Stimulated activated CD8-positive, alpha-beta memory T cell treated with anti-CD3 and anti-CD28 coated beads, Interleukin-2, amount 100 ng/mL, for 48 hours (primary cell): ENCODE results near the gene SOCS3.
A peak's percentile ranks its signal among the peaks of the same experiment; 100 is the strongest.
"Not testable (repeated sequence)": the region's sequence is repeated elsewhere in the genome, so short reads cannot be mapped to it uniquely, and the experiment has no call there.

ENCODE experiments used
- DNase-seq, 2 donors: peaks; one replicate each; pipeline ENCODE4 v3.0.0-alpha.2; 2020; ENCODE audit warnings: low read depth in 2 of 2

Gene SOCS3

DNA sequence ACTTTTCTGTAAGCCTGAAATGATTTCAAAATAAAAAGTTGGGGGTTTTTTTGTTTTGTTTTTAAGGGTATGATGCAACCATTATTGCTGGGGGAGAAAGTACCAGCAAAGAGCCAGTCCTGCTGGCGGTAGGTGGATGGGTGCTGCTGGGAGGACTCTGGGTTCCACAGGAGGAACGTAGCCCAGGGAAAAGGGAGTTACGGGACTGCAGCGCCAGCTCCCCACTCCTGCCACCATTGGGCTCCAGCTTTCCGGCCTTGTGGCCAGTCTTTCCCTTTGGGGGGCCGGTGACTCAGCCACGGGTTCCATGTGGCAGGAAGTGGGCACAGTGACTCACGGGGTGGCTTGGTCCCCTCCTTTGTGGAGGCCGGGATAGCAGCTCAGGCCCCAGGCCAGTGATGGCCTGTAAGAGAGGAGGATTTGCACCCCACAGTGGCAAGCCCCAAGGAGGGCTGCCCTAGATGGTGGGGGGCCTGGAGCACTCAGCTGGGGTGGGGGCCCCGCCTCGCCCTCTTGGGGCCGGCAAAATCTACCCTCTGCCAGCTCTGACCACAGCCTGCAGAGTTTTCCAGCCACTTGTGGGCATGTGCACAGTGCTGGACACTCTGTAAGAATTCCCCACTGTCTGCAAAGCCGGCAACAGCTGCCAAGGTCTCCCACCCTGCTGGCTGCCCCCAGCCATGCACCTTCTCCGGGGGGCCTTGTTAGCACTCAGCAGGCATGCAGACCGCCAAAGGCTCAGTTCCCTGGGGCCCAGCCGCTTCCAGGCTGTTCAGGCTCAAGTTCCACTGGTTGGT is 30.4 kb downstream of the SOCS3 start:
- no peak for DNase-seq

DNA sequence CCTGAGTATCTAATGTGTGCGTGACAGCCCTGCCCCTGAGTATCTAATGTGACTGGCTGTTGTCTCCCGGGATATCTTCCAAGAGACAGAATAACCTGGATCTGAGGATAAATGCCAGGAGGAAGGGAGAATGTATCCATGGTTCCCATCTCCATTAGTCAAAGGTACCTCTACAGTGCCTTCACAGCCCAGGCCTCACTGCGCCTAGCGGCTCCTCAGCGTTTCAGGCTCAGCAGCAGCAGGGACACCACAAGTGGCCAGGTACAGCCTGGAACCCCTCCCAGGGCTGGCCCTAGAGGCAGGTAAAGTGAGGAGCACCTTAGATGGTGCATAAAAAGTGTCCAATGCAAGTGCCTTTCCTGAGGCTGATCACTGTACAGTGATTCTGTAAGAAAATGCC is 32.0 kb downstream of the SOCS3 start:
- DNase-seq: no peak

DNA sequence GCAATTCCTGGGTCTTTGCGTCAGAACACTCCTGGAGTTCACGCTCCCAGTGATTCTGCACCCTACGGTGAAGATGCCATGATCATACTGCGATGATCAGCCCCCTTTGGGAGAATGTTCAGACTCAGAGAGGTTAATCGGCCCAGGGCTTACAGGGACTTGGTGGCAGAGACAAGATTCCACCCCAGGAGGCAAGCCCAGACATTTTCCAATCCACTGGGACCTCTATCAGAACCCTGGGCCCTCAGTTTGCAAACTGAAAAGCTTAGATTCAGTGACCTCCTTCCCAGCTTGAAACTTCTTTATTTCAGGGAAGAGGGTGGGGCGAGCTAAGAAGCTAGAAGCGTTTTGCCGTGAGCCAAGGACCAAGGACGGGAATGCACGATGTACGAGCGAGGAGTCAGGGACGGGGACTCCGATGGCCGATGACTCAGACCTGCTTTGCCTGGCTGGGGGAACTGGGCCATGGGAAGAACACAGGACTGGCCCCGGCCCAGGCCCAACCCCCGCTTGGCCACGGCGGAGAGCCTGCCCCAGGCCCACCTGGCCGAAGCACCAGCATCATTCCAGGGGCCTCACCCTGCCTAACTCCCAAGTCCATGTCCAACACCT is 34.7 kb downstream of the SOCS3 start:
- no peak for DNase-seq

DNA sequence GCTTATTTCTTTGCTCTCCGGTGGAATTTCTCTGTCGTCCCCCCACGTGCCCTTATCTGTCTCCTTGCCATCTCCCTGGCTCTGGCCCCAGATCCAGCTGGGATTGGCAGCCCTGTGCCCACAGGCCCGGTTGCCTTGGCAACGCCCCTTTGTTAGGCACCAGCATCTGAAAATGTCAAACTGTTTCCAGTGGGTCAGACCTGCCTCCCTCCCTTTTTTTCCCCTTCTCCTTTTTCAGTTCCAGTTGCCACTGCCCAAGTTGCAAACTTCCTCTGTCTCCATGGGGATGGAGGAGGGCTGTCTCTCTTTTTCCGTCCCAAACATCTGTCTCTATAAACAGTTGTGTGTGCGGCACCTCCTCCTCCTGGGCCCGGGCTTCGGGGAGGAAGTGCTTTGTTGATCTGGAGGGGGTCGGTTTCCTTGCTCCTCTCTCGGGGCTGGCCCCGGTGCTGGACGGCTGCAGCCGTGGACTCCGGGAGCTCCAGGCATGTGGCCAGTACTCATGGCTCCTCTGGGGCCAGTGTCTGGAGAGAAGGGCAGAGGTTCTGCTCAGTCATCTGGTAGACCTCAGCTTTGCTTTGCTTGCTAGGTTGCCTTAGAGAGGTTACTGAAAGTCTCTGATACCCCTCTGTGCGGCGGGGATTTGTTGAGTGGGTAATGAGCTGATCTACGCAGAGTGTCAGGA is 35.3 kb downstream of the SOCS3 start:
- no peak for DNase-seq

DNA sequence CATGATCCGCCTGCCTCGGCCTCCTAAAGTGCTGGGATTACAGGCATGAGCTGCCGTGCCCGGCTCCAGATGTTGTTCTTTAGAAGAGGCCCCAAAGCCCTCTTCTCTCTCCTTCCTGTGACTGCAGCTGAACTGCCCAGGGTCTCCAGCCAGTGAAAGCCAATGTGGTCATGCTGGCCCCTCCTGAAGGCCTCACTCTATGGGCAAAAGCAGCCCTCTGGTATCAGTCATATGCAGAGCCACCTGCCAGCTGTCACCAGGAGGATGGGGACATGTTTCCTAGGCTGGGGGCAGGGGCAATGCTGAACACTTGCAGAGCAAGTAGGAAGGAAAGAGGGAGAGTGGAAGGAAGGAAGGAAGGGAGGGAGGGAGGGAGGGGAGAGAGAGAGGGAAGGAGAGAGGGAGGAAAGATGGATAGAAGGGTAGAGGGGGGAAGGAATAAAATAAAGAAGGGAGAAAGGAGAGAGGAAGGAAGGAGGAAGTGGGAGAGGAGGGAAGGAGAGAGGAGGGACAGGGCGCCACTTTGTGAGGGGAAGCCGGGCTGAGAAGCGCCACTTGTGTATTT is 36.0 kb downstream of the SOCS3 start:
- DNase-seq: no peak

DNA sequence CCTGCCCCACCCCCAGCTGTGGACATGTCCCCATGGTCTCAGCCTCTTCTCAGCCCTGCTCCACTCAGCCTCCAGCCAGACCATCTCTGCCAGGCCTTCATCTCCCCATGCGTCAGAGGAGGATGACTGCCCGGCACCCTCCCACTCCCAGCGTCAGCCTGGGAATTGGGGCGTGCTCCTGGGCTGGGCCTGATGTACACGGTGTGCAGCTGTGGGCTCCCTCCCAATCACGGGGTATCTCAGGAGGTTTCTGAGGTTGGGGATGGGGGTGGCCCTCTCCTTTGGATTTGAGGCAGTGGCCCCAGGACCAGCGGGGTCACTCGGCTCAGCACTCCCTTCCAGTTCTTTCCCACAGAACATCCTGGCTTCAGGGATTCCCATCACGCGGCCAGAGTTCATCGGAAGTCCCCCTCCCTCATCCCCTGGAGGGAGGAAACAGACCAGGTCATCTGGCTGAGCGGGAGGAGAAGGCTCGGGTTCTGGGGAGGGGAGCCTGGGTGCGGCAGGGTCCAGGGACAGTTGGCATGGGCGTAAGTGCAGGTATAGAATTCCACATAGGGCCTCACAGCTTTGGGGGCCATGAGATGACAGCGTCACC is 36.9 kb downstream of the SOCS3 start:
- no peak for DNase-seq

DNA sequence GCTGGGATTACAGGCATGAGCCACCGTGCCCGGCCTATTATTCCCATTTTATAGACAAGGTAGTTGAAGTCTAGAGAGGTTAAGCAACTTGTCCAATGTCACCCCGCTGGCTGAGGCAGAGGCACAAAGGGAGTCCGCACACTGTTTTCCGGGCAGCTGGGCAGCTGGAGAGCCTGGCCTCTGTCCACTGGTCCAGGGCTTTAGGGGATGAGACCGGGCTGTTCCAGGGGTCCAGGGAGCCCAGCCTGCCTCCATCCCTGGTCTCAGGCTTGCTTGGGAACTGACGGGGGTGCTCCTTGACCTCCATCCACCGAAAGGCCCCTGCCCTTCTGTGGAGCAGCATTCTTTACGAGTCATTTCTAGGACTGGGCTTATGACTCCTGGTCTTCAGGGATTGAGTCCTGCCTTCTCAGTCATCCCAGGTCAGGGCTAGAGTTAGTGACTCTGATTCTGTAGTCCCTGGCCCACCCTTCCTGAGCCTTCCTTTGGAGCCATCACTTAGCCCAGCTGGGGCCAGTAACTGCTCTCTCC is 37.5 kb downstream of the SOCS3 start:
- DNase-seq: no peak

DNA sequence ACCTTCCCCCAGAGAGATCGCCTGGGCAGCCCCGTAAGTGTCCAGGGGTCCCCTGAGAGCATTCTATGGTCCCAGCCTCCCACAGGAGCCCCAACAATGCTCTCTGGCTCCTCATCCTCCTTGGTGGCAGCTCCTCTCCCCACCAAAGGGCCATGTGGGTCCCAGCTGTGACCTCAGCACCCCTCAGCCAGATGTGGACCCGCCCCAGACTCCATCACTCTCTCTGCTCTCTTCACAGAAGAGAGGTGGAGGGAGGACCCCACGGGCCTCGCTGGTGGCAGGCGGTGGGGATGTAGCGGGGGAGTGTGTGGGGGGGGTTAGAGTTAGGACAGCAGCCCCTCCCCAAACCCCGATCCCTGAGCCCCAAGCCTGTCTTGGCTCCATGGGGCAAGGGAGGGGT is 41.0 kb downstream of the SOCS3 start:
- DNase-seq: no peak

DNA sequence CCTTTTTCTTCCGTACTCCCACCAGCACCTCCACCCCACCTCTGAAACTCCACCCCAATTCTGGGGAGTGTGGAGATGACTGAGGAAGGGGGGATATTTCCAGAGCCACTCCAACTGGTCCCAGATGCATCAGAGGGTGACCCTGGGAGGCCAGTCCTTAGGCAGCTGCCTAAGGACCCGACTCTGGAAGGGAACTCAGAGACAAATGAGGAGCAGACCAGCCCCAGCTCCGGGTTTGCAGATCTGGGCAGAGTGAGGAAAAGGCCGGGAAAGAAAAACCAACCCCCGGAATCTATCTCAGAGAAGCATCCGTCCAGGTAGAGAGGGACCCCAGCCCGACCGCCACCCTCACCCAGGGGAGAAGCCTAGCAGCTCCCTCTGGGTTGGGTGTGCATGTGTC is 41.5 kb downstream of the SOCS3 start:
- no peak for DNase-seq

DNA sequence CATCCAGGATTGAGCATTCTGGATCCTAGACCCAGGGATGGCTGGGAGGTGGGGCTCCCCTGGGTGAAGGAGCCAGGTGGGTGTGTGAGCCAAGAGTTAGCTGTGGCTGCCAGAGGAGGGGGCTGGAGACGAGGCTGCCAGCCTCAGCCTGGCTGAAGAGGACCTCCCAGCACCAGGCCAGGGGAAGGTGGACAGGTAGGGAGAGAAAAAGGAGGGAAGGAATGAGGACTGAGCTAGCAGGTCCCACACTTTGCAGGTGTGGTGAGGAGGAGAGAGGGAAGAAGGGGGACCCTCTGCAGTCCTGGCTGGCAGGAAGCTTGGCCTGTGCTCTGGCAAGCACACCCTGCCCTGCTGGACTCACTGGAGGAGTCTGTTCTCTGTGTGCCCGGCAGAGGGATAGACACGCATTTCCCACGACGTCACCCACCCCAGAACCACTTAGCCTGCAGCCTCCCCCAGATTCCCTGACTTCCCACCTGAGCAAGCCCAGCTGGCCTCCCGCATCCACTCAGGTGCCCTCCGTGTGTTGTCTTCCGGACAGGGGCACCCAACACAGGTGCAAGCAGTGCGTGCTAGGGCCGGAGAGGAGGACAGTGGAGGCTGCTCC is 42.0 kb downstream of the SOCS3 start:
- DNase-seq: no peak

DNA sequence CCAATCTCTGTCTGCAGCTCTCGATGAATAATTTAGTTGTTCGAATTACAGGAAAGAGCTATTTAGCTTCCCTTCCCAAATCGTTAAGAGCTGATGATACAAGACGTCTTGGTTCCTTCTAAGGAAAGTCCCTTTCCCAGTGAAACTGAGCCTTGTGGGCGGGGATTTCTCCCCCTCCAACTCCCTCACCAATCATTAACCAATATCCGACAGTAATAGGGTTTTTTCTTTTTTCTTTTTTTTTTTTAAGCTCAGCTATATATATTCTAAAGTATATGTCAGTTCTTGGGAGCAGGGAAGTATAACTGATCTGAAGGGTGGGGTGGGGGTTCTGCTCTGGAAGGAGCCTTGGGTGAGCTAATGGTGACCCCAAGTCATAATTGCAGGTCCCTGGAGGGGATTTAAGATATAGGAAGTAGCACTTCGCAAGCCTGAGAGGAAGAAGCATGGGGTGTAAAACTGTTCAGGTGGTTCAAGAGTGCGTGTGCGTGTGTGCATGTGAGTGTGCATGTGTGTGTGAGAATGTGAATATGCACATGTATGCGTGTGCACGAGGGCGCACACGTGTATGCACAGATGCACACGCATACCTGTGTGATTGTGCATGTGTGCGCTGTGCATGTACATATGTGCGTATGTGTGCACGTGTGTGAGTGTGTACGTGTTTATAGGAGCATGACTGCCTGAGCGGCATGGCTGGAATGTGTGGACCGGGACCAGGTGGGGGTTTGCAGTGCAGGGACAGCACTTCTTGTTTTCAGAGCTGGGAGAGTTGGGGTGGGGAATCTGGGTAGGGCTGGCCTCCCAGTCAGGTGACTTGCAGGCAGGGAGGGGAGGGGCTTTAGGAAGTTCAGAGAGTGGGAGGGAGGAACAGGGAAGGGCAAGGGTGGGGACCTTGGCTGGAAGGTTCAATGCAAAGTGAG is 42.7 kb downstream of the SOCS3 start:
- DNase-seq: no peak

DNA sequence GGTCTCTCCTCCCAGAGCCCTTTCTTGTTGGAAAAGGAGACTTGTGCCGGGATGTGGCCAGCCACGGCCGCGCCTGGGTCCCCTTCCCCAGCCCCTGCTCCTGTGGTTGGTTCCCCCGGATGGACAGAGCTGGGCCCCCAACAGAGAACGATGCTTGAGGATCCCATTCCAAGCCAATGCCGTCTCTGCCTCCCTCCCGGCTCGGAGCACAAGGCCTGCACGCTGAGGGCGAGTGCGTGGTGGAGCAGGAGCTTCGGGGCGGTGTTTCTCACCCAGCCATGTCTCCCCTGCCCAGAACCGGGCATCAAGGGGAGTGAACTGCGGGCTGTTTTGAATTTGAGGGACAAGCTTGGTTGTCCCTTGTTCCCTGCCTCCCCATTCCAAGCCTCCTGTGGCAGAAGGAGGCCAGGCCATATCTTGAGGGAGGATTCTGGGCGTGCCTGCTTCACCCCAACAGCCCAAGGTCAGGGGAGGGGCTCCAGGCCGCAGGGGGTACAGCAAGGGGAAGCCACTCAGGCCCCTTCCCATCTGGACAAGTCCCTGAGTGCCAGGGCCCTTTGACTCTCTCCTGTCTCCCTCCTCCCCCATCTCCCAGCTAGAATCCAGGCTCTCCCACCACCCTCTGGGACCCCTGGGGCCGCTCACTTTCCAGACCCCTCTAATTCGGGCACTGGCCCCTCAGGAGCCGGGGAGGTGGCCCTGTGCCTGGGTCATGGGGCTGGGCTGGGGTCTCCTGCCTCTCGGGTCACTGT is 43.6 kb downstream of the SOCS3 start:
- DNase-seq: no peak

DNA sequence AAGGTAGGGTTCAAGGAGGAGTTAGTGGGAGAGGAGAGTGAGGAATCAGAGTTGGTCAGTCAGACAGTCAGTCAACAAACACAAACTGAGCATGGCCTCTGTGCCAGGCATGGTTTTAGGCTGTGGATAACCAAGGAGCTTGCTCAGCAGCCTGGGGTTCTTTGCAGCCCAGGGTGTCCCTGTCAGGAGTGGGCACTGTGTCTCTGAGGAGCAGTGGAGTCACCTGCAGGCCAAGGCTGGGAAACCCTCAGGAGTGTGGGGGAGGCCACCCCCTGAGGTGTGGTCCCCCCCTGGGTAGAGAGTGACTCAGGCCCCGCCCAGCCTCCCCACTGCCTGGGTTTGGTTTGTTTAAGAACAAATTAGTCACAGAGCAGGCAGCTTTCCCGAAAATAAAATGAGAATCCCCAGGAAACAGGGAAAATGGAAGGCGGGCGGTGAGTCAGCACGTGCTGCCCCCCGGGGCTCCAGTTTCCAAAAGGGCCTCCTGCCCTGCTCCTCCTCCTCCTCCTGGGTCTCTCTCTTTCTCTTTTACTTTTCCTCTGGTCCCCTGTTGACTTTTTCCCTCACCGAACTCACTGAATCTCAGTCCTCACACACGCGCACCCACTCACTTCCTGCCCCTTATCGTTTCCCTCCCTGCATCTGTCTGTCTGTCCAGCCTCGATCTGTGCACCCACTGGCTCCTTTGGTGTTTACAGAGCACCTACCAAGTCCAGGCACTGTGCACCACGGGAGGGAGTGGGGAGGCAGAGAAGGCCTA is 44.3 kb downstream of the SOCS3 start:
- peak in 1 of 2 donors; percentile 59 for DNase-seq

DNA sequence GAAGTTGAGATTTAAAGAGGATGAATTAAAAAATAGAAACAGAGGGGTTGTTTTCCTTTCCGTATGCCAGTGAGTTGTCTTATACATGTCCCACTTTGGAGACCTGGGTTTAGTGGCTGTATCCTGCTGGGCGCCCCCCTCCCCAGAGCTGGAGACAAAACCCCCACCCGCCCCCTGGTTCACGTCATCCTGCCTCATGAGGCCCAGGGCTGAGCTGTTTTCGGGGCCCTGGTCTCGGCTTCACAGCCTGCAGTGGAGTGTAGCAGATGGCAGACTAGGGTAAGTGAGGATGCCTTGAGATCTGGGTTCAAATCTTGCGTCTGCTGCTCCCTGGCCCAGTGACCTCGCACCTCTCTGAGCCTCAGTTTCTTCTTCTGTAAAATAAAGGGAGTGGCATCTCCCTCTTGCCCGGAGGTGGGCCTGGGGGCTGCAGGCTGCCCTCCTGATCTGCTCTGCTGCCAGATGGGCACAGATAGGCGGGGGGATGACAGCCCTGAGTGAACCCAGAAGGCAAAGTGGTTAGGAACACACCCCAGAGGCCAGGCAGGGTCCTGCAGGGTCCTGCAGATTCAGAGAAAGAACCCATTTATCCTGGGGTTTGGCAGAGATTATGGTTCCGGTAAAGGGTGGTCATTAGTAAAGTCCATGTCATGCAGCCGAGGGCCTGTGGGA is 45.1 kb downstream of the SOCS3 start:
- peak in 1 of 2 donors; percentile 20 for DNase-seq

DNA sequence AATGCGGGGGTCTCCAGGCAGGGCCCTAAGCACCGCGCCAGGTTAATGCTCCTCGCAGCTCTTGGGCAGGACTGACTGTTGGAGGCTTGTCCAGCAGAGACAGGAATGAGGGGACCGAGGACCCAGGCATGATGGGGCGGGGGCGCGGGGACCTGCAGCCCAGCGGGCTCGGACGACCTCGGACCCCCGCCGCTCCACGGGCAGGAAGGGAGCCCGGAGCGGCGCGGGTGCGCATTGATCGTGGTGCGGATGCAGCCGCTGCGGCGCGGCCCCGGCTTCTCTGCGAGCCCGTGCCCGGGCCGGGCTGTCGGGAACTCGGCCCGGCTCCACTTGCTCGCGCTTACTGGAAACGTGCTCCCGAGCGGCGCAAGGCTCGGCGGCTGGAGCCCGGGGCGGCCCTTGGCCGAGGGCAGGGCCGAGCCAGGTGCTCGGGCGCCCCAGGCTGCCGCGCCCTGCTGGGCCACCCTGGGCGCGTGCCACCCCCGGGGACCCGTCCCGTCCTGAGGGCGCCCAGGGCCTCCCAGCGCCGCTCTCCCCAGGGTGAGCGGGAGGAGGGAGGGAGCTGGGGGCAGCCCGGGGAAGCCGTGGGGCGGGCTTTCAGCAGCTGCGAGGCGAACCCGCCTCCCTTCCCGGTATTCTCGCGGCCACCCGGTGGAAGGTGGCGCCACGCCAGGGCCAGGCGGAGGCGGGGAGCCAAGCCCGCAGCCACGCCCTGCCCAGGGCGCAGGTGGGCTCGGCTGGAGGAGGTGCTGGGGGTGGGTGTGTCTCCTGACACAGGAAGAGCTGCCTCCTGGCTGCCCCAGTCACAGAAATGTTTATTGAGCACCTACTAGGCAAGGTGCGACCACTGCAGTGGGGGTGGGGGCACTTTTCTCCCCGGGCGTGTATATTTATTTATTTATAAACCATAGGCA is 45.9 kb downstream of the SOCS3 start:
- DNase-seq: peak; percentile 60 to 77

DNA sequence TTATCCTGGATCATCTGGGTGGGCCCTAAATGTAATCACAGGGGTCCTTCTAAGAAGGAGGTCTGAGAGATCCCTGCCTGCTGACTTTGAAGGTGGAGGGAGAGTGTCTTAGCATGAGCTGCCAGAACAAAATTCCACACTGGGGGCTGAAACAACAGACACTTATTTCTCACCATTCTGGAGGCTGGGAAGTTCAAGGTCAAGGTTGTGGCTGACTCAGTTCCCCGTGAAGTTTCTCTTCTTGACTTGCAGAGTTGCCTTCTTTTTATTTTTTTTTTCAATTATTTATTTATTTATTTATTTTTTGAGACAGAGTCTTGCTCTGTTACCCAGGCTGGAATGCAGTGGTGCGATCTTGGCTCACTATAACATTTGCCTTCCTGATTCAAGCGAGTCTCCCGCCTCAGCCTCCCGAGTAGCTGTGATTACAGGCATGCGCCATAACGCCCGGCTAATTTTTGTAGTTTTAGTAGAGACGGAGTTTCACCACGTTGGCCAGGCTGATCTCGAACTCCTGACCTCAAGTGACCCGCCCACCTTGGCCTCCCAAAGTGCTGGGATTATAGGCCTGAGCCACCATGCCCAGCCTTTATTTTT is 50.1 kb downstream of the SOCS3 start:
- DNase-seq: not testable (repeated sequence)
